GM18519 (cell line): ENCODE results near the gene BYSL.

Experiments
- ATAC-seq: cut with Tn5 transposase; IDR thresholded peaks from one replicate; pipeline ENCODE4 v1.9.1; 2021; ENCODE audit warnings: mild to moderate bottlenecking, moderate library complexity; ENCODE audit not compliant: unreplicated experiment, low FRiP score

The BYSL gene, protein sequence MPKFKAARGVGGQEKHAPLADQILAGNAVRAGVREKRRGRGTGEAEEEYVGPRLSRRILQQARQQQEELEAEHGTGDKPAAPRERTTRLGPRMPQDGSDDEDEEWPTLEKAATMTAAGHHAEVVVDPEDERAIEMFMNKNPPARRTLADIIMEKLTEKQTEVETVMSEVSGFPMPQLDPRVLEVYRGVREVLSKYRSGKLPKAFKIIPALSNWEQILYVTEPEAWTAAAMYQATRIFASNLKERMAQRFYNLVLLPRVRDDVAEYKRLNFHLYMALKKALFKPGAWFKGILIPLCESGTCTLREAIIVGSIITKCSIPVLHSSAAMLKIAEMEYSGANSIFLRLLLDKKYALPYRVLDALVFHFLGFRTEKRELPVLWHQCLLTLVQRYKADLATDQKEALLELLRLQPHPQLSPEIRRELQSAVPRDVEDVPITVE

DNA sequence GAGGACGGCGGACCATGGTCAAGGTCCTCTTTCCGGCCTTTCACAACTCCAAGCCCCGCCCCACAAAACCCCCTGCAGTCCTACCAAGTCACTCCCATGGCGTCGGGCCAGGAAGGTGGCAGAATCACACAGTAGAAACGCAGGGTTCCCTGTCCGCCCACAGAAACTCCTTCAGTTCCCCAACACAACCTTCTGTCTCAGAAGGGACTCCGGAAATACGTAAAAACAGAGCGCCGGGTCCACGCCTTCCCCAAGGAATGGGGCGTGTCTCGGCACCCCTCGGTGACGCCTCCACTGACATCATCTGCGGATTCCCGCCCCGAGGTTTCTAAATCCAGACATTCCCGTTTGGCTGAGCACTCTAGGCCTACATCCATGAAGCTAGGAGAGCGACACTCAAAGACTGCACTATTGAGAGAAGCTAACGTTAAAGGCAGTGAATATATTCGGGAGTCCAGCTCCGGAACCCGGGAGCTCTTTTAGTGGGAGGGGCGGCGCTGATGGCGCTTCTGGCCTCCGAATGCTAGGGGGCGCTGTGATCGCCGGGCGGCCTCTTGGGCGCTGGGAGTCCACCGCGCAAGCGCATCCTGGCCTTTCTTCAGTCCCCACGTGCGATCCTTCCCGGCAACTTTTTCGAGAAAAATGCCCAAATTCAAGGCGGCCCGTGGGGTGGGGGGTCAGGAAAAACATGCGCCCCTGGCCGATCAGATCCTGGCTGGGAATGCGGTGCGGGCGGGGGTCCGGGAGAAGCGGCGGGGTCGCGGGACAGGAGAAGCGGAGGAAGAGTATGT, at the start of gene BYSL, which contains the start of gene MED20:
BYSL (plus strand) TSS at position 579 of the 791 bp plus-strand sequence; CDS start at position 643, 64 bp downstream.
MED20 (minus strand) TSS at position 219 of the 791 bp plus-strand sequence; CDS start at position 98, 121 bp downstream.
- peak; percentile 82 for ATAC-seq

- no peak for ATAC-seq
Observed at GRCh38 chr6:41871691-41872090, 49.6 kb upstream of the BYSL start.

GRCh38 chr6:41872147-41872546, 49.2 kb upstream of the BYSL start:
- no peak for ATAC-seq

- ATAC-seq = no peak
Observed at GRCh38 chr6:41874741-41875140, 46.6 kb upstream of the BYSL start.

DNA sequence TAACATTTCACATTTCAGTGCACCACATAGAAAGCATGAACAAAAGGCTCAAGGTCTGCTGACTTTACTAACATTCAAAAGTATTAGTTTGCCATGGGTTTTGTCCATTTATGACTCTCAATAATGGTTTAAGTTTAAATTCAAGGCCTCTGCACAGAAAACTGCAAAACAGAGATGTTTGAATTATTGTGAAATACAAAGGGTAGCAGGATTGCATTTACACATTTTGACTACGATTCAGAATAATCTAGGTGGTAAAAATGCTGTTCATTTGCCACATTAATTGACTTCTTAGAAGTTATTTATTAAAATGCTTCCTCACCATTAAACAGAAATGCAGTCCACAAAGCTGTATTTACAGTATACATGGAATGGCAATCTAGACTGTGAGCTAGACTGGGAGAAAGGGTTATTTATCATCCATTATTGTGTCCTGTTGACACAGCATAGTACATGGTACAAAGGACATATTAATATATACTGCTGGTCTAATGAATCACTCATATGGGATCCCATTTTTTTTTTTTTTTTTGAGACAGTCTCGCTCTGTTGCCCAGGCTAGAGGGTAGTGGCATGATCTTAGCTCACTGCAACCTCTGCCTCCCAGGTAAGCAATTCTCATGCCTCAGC, 44.1 kb upstream of the BYSL start:
- ATAC-seq = no peak

DNA sequence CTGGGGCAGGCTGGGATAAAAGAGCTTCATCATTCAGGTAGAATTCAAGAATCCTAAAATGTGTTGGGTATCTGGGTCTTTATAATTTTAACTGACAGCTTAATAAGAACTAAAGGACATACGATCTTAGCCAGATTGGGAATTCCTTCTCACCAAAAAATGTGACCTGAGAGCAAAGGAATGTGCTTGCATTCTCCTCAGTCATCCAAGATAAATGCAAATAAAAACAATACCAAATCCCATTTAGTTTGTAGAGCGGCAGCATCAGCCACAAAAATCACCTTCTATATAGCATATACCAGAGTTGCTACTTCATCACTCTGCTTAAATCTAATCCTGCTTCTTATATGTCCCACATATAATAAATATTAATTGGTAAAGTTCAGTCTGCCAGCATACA, 43.1 kb upstream of the BYSL start:
- no peak for ATAC-seq

DNA sequence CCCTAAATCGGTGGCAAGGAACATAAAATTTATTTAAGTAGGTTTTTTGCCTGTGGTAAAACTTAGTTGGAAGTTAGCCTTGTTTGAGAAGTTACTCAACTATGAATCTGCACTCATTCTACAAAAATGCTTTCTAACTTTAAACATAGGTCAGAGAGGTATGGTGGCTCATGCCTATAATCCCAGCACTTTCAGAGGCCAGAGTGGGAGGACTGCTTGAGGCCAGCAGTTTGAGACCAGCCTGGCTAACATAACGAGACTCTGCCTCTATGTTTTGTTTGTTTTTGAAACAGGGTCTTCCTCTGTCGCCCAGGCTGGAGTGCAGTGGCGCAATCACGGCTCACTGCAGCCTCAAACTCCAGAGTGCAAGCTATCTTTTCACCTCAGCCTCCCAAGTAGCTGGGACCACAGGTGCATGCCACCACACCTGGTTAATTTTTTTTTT, 42.3 kb upstream of the BYSL start:
- no peak for ATAC-seq

- ATAC-seq = no peak
Observed at GRCh38 chr6:41881506-41881905, 39.8 kb upstream of the BYSL start.

DNA sequence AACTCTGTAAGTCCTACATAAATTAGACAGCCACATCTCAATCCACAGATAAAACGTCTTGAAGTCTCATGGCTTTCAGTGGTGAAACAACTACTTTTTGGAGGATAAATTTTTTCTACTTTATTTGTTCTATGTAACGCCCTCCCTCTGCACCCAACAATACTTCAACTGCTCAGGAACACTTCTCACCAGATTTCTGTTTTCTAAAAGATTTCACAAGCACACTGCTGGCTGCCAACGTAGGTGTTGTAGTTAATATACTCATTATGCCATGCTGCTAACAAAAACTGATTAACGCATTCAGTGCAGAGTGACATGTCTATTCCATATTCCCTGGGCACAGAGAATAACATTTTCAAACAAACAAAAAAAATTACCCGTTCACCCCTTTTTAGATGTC, 36.3 kb upstream of the BYSL start:
- ATAC-seq = no peak

GRCh38 chr6:41885930-41886329, 35.4 kb upstream of the BYSL start:
- ATAC-seq = no peak

- no peak for ATAC-seq
Observed at GRCh38 chr6:41887331-41887751, 34.0 kb upstream of the BYSL start.

DNA sequence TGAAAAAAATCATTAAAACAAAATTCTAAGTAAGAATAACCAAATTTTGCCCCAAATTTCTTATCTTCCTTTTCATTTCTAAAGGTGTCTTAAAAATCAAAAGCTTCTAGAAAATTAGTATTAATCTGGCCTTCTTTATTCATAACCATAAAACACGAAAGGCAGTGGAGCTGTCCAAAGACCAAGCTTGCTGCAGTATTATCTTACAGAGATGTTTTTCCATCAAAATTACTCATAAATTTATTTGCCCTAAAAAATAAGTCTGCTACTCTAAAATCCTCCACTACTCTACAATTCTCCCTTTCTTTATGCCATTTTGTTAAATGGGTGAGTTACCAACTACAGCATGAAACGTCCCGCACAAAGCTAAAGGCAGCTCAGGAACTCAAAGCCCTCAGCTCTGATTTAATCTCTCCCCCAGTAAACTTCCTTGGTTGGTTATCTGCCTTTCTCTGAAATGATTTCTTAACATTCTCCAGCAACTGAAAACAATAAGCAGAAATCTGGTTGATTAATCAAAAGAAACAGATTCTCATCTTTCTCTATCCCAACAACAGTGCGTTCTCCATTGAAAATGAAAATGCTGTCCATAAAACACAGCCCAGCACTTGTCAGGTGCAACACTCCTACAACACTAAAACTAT, 28.3 kb upstream of the BYSL start:
- ATAC-seq = no peak

- ATAC-seq = no peak
Observed at GRCh38 chr6:41894366-41895299, 26.7 kb upstream of the BYSL start.

DNA sequence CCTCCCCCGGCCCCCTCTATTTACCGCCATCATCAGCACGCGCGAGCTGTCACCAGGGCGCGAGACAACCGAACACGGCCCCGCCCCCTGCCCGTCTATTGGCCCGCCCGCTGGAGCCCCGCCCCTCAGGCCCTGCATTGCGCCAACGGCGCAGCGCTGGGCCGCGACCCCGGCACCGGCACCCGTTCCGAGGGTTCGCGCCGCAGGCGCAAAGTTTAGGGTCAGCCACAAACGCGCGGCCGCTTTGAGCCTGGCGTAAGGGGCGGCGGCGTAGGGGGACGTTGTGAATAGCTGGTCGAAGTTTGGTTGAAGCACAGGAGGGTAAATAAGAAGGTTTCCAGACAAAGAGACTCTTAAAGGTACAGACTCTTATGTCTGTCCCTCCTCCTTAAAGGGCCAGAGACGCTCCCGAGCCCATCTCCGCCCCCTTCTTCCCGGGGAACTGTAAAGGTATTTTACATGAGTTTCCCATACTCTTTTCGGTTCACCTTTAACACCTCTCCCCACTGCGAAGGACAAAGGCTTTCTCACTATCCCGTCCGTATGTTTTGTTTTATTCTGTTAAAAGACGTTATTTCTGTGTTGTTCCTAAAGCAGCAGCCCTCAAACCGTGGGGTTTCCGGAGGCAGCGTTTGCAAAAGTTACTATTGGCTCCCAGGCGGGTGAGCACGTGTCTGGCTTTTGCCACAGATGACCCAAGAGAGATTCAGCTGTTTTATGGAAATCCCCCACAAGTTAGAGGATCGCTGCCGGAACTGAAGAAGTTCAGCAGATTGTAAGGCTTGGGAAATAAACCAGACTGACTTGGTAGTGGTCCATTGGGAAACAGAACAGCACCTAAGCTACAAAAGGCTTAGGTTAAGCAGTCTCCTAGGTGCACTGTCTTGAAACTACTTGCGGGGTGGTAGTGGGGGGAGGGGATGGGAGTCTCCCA, 25.7 kb upstream of the BYSL start, which contains the start of gene USP49:
USP49 (minus strand) TSS at position 76 of the 934 bp plus-strand sequence. CDS start 88,392 bp downstream, outside the sequence.
- peak; percentile 57 for ATAC-seq

- ATAC-seq = no peak
Observed at GRCh38 chr6:41896281-41896680, 25.0 kb upstream of the BYSL start.

- ATAC-seq = no peak
Observed at GRCh38 chr6:41900861-41901260, 20.4 kb upstream of the BYSL start.

- no peak for ATAC-seq
Observed at GRCh38 chr6:41901882-41902519, 19.3 kb upstream of the BYSL start.

- no peak for ATAC-seq
Observed at GRCh38 chr6:41909727-41910126, 11.6 kb upstream of the BYSL start.
